Ovary (tissue), 3 donors: Measurements from ENCODE around the gene ABI3BP.

Experiments used
- CTCF ChIP-seq, 3 donors: fragments of 450-650 bp in 2 of 3; fragments of 200-600 bp in 1 of 3; IDR thresholded peaks; one replicate each; pipeline versions ENCODE4 v1.5.1 to v1.8.0; 2016 to 2022; ENCODE audit warnings: antibody characterized with exemption in 3 of 3, mild to moderate bottlenecking in 1 of 3
- EP300 ChIP-seq: sonication (generic); formaldehyde crosslinking; IDR thresholded peaks from one replicate; pipeline ENCODE4 v1.6.1; 2017; ENCODE audit warnings: antibody characterized with exemption
- POLR2A ChIP-seq: fragments of 450-650 bp; IDR thresholded peaks from one replicate; pipeline ENCODE4 v1.6.1; 2017; ENCODE audit warnings: antibody characterized with exemption, mild to moderate bottlenecking, moderate library complexity
- donor health status: DM: no; HTN: no; CAD: no.

- TF ChIP-seq CTCF (IDR thresholded peaks at IDR 0.05) (no peak), POLR2A (no peak), EP300 (no peak)
These were observed 60.7 kb downstream of the ABI3BP start for GRCh38 chr3:100932491-100932890.
